ENCODE data around the gene ITPR2. TPM values are rescaled to one million over a fixed set of nuclear protein-coding genes. Genes with fewer than 3 reads are reported as not detected.
"Not testable (repeated sequence)": the region's sequence is repeated elsewhere in the genome, so short reads cannot be mapped to it uniquely, and the experiment has no call there.

The ITPR2 gene
- total RNA-seq, 1 donor = 33.4 TPM

DNA sequence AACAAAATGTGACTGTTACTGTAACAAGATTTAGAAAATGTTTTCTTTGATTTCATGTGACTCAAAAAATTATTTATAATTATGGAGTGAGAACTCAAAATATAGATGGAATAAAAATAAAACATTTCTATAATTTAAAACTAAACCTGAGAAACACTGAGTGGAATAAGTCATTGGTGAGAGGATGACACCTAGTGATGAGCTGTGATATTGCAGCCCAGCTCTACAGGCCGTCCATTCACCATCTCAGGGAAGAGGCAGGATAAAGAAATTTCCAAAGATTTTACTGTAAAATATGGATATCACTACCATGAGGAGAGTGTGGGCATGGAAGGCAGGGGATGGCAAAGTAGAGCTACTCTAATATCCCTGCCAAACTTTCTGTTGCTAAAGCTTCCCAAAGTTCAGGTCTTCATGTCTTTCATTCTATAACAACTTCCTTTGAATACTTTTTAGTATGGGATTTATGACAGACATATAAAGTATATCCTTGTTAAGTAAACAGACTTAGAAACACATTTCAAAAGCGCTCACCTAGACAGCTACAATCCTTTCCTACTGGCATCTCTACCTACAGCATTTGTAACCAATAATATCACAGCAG is 308.0 kb downstream of the ITPR2 start:
- H3K4me3 ChIP-seq (ENCODE audit: low read length) = no peak overlapping the region
- H3K27me3 ChIP-seq (ENCODE audit: insufficient read depth, low read length) = no peaks in the 10 kb centered on the region
- H3K4me1 ChIP-seq (ENCODE audit: insufficient read depth, low read length) = peaks cover 11% of the 10 kb centered on the region
- H3K9me3 ChIP-seq (ENCODE audit: low read depth, low read length) = peaks cover 12% of the 10 kb centered on the region

DNA sequence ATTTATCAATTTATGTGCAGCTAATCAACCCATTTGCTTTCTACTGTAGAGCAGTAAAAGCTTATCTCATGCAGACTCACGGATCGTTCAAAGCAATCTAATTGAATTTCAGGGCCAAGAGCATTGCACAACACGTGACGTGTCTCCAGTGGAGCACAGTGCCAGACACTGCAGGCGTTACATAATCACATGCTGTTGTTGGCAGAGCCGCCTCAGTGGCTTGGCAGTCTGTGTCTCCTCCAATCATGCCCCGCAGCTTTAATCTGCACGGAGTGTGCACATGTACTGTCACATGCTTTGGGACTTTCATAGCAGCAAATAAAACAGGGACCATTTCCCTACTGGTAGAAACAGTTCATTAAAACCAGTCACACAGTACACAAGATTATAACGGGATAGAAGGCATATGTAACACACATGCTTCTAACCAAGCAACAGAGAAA is 309.3 kb downstream of the ITPR2 start:
- Histone ChIP-seq H3K27me3 (ENCODE audit: insufficient read depth, low read length) (no peaks in the 10 kb centered on the region), H3K9me3 (ENCODE audit: low read depth, low read length) (peaks cover 12% of the 10 kb centered on the region), H3K4me3 (ENCODE audit: low read length) (no peak overlapping the region), H3K4me1 (ENCODE audit: insufficient read depth, low read length) (peaks cover 11% of the 10 kb centered on the region)

DNA sequence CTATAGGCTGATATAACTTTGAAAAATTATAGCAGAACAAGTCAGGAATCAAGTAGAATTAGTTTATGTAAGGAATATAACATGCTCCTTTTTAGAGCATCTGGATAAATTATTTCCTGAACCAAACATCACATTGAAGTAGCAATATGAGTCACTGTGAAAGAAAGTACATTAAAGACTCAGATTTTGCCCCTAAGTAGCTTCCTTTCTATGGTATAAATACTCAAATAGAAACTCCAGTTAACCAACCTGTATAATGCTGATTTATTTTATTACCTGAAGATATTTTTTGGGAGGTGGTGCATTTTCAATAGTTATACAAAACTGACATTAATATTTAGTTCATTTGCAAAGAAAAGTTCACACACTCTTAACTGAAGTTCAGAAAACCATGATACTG is 312.1 kb downstream of the ITPR2 start:
- Histone ChIP-seq H3K4me3 (ENCODE audit: low read length) (no peak overlapping the region), H3K4me1 (ENCODE audit: insufficient read depth, low read length) (peaks cover 11% of the 10 kb centered on the region), H3K27me3 (ENCODE audit: insufficient read depth, low read length) (no peaks in the 10 kb centered on the region), H3K9me3 (ENCODE audit: low read depth, low read length) (peaks cover 10% of the 10 kb centered on the region)

DNA sequence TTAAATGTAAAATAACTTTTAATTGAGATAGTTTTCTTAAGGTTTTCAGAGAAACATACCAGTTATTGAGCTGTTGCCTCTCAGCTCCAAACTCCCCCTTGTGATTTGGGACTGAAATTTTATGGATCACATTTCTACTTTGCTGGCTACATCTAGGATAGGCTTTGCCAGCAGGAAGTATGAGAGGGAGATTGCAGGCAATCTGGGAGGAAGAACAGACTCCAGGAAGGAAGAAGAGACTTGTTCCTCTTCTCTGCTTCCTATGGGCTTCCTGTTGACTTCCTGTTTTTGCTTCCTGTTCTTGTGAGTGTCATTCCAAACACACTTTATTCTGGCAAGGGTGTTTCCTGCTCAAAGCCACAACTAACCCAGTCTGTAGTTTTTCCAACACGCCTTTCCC is 312.9 kb downstream of the ITPR2 start:
- Histone ChIP-seq H3K9me3 (ENCODE audit: low read depth, low read length) (peaks cover 2% of the 10 kb centered on the region), H3K4me1 (ENCODE audit: insufficient read depth, low read length) (peaks cover 11% of the 10 kb centered on the region), H3K4me3 (ENCODE audit: low read length) (no peak overlapping the region), H3K27me3 (ENCODE audit: insufficient read depth, low read length) (no peaks in the 10 kb centered on the region)

DNA sequence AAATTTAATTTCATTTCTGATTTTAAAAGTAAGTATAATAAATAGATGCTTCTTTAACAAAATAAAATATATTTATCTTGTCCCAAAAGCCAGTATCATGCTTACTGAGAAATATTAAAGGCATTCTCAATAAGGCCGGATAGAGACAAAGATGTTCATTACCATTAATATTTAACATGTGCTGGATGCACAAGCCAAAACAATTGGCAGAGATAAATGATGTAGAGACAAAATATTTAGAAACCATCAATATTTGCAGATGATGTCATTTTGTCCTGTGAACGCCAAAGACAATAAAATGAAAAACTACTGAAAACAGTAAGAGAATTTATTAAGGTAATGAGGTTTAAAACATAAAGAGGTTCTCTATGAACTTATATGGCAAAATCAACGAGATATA is 313.5 kb downstream of the ITPR2 start:
- no peak overlapping the region for H3K4me3 ChIP-seq (ENCODE audit: low read length)
- H3K4me1 ChIP-seq (ENCODE audit: insufficient read depth, low read length) = peaks cover 11% of the 10 kb centered on the region
- no peaks in the 10 kb centered on the region for H3K9me3 ChIP-seq (ENCODE audit: low read depth, low read length)
- no peaks in the 10 kb centered on the region for H3K27me3 ChIP-seq (ENCODE audit: insufficient read depth, low read length)

DNA sequence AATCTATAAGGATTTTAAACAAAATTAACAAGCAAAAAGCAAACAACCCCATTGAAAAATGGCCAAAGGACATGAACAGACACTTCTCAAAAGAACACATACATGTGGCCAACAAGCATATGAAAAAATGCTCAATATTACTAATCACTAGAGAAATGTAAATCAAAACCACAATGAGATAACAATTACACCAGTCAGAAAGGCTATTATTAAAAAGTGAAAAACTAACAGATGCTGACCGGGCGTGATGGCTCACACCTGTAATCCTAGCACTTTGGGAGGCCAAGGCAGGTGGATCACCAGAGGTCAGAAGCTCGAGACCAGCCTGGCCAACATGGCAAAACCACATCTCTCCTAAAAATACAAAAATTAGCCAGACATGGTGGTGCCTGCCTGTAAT is 315.7 kb downstream of the ITPR2 start:
- H3K4me1 ChIP-seq (ENCODE audit: insufficient read depth, low read length); H3K4me3 ChIP-seq (ENCODE audit: low read length); H3K9me3 ChIP-seq (ENCODE audit: low read depth, low read length); H3K27me3 ChIP-seq (ENCODE audit: insufficient read depth, low read length): not testable (repeated sequence)

DNA sequence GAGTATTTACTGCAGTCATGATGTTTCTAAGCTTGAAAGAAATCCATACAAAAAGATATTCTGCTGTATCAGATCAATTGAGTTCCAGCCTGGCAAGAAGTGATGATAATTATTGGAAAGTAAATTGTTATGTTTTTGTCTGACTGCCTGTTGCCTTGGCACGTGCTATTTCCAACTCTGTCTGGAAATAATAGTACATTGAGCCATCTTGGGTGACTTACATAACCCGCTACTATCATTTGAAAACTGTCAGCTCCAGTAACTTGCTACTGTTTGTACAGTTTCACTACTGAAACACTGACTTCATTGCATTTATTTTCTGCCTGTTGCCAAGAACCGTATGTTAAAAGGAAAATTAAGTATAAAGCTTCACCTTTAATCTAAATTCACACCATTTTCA is 318.6 kb downstream of the ITPR2 start:
- Histone ChIP-seq H3K4me1 (ENCODE audit: insufficient read depth, low read length) (no peaks in the 10 kb centered on the region), H3K9me3 (ENCODE audit: low read depth, low read length) (no peaks in the 10 kb centered on the region), H3K4me3 (ENCODE audit: low read length) (no peak overlapping the region), H3K27me3 (ENCODE audit: insufficient read depth, low read length) (no peaks in the 10 kb centered on the region)

DNA sequence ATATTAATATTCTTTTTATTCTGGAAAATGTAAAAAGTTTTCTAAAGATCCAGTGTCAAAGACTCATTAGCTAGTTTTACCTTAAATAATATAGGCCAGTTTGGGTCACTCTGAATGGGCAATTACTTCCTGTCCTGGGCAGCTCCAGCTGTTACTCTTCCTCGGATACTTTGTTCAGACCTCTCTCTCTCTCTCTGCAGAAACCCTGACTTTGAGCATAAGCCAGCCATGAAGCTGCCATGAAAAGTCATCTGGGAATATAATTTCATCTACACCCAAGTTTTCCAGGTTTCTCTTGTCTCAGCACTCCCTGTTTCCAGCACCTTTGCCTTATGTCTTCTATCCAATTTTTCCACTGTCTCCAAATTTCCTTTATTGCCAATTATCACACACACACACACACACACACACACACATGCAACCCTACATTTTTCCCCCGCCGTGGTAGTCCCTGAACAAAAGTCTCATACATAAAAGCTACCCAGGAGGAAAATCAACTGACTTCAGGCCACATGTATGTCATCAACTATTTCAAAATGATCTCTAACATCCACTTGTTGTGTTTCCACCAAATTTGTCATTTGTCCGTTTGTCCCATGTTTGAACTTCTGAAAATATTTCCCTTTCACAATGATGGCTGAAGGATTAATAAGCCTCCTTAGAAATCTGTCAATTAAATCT is 319.5 kb downstream of the ITPR2 start:
- H3K4me1 ChIP-seq (ENCODE audit: insufficient read depth, low read length) = no peaks in the 10 kb centered on the region
- H3K9me3 ChIP-seq (ENCODE audit: low read depth, low read length) = no peaks in the 10 kb centered on the region
- no peaks in the 10 kb centered on the region for H3K27me3 ChIP-seq (ENCODE audit: insufficient read depth, low read length)
- H3K4me3 ChIP-seq (ENCODE audit: low read length) = no peak overlapping the region

DNA sequence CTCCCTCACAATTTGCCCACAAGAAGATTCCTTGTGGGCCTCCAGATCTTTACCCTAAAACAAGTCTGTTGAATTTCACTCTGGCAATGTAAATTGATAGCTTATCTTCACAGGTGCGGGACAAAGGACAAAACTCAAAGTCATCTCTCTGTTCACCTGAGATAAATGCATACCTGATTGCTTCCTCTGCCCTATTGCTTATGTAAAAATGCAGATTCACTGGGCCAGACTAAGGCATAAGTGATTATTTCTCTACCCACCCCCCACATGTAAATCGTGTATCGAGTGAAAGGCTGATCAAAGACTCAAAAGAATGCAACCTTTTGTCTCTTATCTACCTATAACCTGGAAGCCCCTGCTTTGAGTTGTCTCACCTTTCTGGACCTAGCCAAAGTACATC is 320.8 kb downstream of the ITPR2 start:
- Histone ChIP-seq H3K9me3 (ENCODE audit: low read depth, low read length) (no peaks in the 10 kb centered on the region), H3K27me3 (ENCODE audit: insufficient read depth, low read length) (no peaks in the 10 kb centered on the region), H3K4me3 (ENCODE audit: low read length) (no peak overlapping the region), H3K4me1 (ENCODE audit: insufficient read depth, low read length) (no peaks in the 10 kb centered on the region)

DNA sequence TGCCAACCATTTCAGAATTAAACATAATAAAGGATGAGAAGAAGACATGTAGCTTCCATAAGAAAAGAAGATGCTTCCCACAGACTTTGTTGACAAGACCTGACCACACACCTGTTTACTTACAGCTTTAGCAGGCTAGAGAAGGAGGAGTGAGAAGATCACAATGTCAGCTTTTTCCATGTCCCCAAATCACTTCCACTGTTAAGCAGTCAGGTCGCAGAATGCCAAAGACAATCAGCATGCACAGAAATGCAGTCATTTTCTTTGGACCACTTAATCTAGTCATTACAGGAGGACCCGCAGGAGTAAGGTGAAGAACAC is 322.7 kb downstream of the ITPR2 start:
- H3K9me3 ChIP-seq (ENCODE audit: low read depth, low read length) = no peaks in the 10 kb centered on the region
- no peak overlapping the region for H3K4me3 ChIP-seq (ENCODE audit: low read length)
- no peaks in the 10 kb centered on the region for H3K4me1 ChIP-seq (ENCODE audit: insufficient read depth, low read length)
- H3K27me3 ChIP-seq (ENCODE audit: insufficient read depth, low read length) = no peaks in the 10 kb centered on the region

DNA sequence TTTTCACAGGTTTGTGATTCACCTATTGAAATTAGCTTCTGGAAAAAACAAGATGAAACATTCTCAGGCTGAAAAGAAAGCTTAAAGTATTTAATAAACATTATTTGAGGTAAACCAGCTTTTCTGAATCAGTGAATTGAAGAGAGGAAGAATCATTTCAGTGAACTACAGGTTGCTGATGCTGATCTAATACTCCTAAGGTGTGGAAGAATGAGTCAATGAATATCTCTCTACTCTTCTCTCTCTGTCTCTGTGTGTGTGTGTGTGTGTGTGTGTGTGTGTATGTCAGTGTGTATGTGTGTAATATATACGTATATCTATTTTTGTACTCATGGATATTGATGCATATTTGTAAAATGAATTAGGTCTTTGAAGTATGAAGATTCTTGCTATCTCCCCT is 325.4 kb downstream of the ITPR2 start:
- Histone ChIP-seq H3K4me1 (ENCODE audit: insufficient read depth, low read length) (no peaks in the 10 kb centered on the region), H3K4me3 (ENCODE audit: low read length) (no peak overlapping the region), H3K27me3 (ENCODE audit: insufficient read depth, low read length) (no peaks in the 10 kb centered on the region), H3K9me3 (ENCODE audit: low read depth, low read length) (no peaks in the 10 kb centered on the region)

DNA sequence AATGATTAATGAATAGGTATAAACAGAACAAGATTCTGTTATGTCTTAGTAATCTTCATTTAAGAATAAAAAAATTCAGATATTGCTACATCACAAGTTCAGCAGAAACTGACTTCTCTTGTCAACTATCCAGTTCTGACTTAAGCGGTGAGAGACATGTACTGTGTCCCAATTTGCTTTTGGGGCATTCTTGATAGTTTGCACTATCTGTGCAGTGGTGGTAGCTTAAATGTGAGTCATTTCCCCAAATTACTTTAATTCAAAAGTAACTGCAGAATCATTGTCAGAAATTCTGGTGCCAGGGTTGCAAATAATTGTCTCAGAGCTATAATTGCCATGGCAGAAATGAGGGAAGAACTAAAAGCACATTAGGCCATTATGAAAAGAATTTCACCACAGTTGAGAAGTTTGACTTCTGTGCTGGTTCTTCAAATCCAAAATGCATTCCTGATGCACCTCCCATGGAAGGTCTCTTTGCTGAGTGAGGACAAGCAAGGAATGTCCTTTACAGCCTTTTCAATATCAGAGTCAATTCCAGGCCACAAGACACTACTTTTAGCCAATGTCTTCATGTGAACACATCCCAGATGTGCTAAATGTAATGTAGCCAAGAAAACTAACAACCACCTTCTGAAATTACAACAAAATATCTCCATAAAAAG is 332.9 kb downstream of the ITPR2 start:
- no peaks in the 10 kb centered on the region for H3K4me1 ChIP-seq (ENCODE audit: insufficient read depth, low read length)
- no peak overlapping the region for H3K4me3 ChIP-seq (ENCODE audit: low read length)
- no peaks in the 10 kb centered on the region for H3K9me3 ChIP-seq (ENCODE audit: low read depth, low read length)
- no peaks in the 10 kb centered on the region for H3K27me3 ChIP-seq (ENCODE audit: insufficient read depth, low read length)

DNA sequence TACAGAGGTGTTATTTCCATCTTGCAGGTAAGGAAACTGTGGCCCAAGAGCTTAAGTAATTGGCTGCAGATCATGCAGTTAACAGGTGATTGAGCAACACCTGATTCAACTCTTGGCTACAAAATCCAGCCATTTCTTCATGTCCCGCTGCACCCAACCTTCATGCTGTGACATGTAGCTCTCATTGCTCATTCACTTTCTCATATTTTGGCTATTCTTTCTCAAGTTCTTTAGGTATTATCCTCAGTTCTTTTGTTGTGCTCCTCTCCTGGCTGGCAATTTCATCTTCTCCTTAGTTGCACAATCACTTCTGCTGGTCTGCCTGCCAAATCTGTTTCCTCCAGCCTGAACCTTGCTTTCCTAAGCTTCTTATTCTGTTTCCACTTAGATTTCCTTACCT is 336.8 kb downstream of the ITPR2 start:
- no peak overlapping the region for H3K4me3 ChIP-seq (ENCODE audit: low read length)
- H3K9me3 ChIP-seq (ENCODE audit: low read depth, low read length) = no peaks in the 10 kb centered on the region
- H3K4me1 ChIP-seq (ENCODE audit: insufficient read depth, low read length) = no peaks in the 10 kb centered on the region
- no peaks in the 10 kb centered on the region for H3K27me3 ChIP-seq (ENCODE audit: insufficient read depth, low read length)

DNA sequence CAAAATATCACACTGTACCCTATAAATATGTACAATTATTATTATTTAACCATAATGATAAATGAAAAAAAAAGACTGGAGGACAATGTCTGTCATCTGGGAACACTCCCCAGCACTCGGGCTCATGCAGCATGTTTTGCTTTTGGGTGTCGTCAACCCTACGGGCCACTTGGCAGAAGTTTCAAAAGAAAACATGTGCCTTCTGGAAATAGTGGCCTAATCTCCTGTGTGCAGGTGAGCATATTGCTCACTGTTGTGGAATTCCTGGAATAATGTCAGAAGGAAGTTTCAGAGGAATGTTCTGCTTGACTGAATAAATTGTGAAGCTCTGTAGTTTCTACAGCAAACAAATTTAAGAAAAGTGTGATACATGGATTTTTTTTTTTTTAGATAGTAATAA is 339.3 kb downstream of the ITPR2 start:
- Histone ChIP-seq H3K4me1 (ENCODE audit: insufficient read depth, low read length) (no peaks in the 10 kb centered on the region), H3K9me3 (ENCODE audit: low read depth, low read length) (no peaks in the 10 kb centered on the region), H3K4me3 (ENCODE audit: low read length) (no peak overlapping the region), H3K27me3 (ENCODE audit: insufficient read depth, low read length) (no peaks in the 10 kb centered on the region)

DNA sequence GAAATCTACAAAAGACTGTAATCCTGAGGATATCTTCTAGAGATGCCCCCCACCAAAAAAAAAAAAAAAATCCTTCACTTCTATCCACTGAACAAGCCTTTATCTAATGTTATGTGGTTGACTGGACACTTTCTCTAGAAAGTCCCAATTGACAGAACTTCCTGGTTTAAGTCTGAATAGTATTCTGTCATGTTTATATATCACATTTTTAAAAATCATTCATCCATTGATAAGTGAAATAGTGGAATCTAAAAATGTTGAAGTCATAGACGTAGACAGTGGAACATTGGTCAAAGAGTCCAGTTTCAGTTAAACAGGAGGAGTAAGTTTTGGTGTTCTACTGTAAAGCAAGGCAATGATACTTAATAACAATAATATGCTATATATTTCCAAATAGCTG is 340.6 kb downstream of the ITPR2 start:
- H3K27me3 ChIP-seq (ENCODE audit: insufficient read depth, low read length) = no peaks in the 10 kb centered on the region
- H3K4me1 ChIP-seq (ENCODE audit: insufficient read depth, low read length) = no peaks in the 10 kb centered on the region
- no peak overlapping the region for H3K4me3 ChIP-seq (ENCODE audit: low read length)
- no peaks in the 10 kb centered on the region for H3K9me3 ChIP-seq (ENCODE audit: low read depth, low read length)

DNA sequence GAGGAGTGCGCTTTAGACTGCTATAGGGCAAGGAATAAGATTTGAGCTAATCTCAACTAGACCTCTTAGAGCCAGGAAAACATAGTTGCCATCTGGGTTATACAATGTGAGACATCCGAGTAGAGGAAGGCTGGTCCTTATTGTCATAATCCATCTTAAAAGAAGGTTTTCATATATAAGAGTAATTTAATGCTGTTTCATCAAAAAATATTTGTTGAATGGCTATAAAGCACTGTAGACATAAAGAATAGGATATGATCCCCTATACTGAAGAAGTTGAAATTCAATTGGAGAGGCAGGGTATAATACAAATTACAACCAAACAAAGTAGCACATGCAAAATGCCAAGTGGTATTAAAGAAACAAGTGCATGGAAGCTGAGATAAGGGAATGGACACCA is 343.1 kb downstream of the ITPR2 start:
- Histone ChIP-seq H3K27me3 (ENCODE audit: insufficient read depth, low read length) (no peaks in the 10 kb centered on the region), H3K4me1 (ENCODE audit: insufficient read depth, low read length) (no peaks in the 10 kb centered on the region), H3K9me3 (ENCODE audit: low read depth, low read length) (no peaks in the 10 kb centered on the region), H3K4me3 (ENCODE audit: low read length) (no peak overlapping the region)
